Adrenal gland (tissue), 12 donors: ENCODE results near the gene FOXRED2. TPM values are rescaled to one million over a fixed set of nuclear protein-coding genes. Genes with fewer than 3 reads are reported as not detected.

Experiments
- DNase-seq, 7 donors: peaks; one replicate each; pipeline ENCODE4 v3.0.0-alpha.2; 2019 to 2020
- H3K27ac ChIP-seq, 5 donors: fragments of 200-600 bp; sonication (generic) in 4 of 5; 1 replicate in 3 of 5; 2 replicates in 2 of 5; pipeline versions ENCODE4 v1.5.1 to v1.8.0; 2016 to 2020; ENCODE audit warnings: mild to moderate bottlenecking in 1 of 5
- H3K27me3 ChIP-seq: fragments of 200-600 bp; 2 replicates; pipeline ENCODE4 v1.8.0; 2021
- H3K36me3 ChIP-seq, 2 donors: fragments of 200-600 bp; replicated peaks in 1 of 2; 1 replicate in 1 of 2; 2 replicates in 1 of 2; pipeline versions ENCODE4 v1.5.1 to v1.8.0; 2018 to 2022
- H3K4me1 ChIP-seq, 2 donors: fragments of 200-600 bp; replicated peaks in 1 of 2; 1 replicate in 1 of 2; 2 replicates in 1 of 2; pipeline versions ENCODE4 v1.5.1 to v1.8.0; 2018 to 2021
- H3K4me3 ChIP-seq, 4 donors: fragments of 200-600 bp; sonication (generic) in 3 of 4; one replicate each; pipeline ENCODE4 v1.5.1; 2016 to 2018
- H3K9me3 ChIP-seq, 3 donors: fragments of 200-600 bp; sonication (generic) in 1 of 3; replicated peaks in 1 of 3; 1 replicate in 2 of 3; 2 replicates in 1 of 3; pipeline versions ENCODE4 v1.5.1 to v1.8.0; 2016 to 2021
- CTCF ChIP-seq, 6 experiments: fragments of 450-650 bp in 4 of 6; fragments of 200-600 bp in 2 of 6; sonication (generic) in 1 of 6; IDR thresholded peaks; 1 replicate in 5 of 6; 2 replicates in 1 of 6; pipeline versions ENCODE4 v1.5.1 to v1.8.0; 2016 to 2021; ENCODE audit warnings: antibody characterized with exemption in 6 of 6, mild to moderate bottlenecking in 2 of 6, moderate library complexity in 1 of 6
- POLR2A ChIP-seq, 2 donors: fragments of 450-650 bp; IDR thresholded peaks; one replicate each; pipeline ENCODE4 v1.6.1; 2017; ENCODE audit warnings: antibody characterized with exemption in 2 of 2, mild to moderate bottlenecking in 2 of 2, moderate library complexity in 1 of 2
- WGBS, 4 donors: extraction: QIAGEN DNeasy Blood & Tissue Kit in 2 of 4; methylation state at CpG; one replicate each; pipeline versions ENCODE4 v1.1.5 to v1.1.7; 2013 to 2017; 5-methylcytosine and 5-hydroxymethylcytosine counted together
- intact Hi-C, 2 donors: fragments of 100-400 bp; cut with DNase I; formaldehyde crosslinking; loops; one replicate each; pipeline versions ENCODE4 v1.14.1 to v1.15.0; 2022 to 2023
- polyA plus RNA-seq, 3 donors: library from polyadenylated mRNA; stranded (reverse); fragments of 200-250 nt in 2 of 3; fragments of 350-450 nt in 1 of 3; fragmentation: Illumina TruSeq in 1 of 3; extraction: RNeasy Lipid Tissue Mini Kit (QIAGEN cat#74804) in 1 of 3; gene quantifications; one replicate each; pipeline ENCODE4 v1.2.3, GENCODE V29; 2013 to 2014
- total RNA-seq, 9 donors: library from RNA; depleted of rRNA in 4 of 9; stranded (reverse); fragments of >200 nt in 4 of 9; fragments of 120-200 nt in 1 of 9; fragmentation: NEBNext Ultra II Directional in 1 of 9; extraction: Animal tissue kit (Norgen Biotek cat#: 25700) in 1 of 9; gene quantifications; one replicate each; pipeline versions ENCODE4 v1.1.0 to v1.2.4, GENCODE V29; 2013 to 2023
- donor health status: healthy with polysubstance abuse.
- donor health status: Bipolar disorder and iron deficiency.
- donor health status: DM: yes; HTN: yes; CAD: no.
- donor health status: DM: no; HTN: no; CAD: no.
- donor health status: DM: no; HTN: no; CAD: no.
- donor health status: DM: yes; HTN: yes; CAD: no.

FOXRED2 gene
- total and polyA plus RNA-seq, 12 donors, result 5.5 to 37.6 (median 22.9) TPM

DNA sequence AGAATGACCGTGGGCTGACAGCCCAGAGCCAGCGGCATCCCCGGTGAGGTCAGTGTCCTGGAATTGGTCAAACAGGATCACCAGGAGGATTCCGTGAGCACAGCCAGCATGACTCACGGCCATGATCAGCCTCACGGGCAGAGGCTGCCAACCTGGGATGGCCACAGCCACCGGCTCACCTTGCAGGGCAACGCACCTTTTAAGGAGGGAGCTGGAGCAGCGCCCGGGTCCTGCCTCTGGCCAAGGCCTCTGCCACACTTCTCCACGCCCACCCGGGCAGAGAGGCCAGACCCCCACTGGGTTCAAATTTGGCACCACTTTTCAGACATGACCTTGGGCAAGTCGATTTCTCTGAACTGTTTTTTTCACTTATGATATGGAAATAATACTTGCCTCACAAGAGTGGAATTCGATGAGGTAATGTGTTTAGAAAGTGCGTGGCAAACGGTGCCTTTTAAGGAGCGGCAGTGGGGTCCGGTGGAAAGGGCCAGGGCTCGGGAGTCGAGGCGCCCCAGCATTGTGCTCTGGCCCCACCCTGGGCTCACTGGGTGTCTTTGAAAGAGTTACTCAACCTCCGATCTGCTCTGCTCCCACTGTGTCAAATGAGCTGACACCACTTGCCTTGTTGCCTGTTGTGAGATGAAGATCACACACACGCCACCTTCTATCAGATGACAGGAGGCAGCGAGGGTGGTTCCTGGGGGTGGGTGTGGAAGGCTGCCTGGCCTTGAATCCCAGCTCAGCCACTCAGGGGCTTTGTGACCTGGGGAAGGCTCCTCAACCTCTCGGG is 41.4 kb downstream of the FOXRED2 start:
- Histone ChIP-seq H3K9me3 (no peaks in the 10 kb centered on the region), H3K4me1 (peaks cover 11 to 21% of the 10 kb centered on the region in 2 donors)
- DNase-seq, result peak; percentile 91 to 98 (median 97)

DNA sequence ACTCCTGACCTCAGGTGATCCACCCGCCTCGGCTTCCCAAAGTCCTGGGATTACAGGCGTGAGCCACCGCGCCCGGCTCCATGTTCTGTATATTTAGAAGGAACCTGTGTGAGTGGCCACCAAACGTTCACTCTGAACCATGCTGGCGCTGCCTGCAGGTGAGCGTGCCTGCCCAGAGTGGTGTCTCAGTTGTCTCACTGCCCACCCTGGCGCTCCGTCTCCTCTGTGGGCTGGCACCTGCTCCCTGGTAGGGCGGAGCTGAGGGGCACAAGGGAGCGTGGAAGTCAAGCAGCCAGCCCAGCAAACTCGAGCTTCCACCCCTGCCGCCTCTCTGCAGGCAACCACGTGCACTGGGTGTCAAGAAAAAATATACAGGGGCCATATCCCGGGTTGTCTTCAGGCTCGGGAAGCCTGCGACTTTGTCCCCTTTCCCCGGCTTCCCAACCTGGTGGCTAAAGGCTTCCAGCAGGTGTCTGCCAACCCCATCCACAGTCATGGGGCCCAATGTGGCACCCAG is 42.1 kb downstream of the FOXRED2 start:
- TF ChIP-seq CTCF (IDR thresholded peaks at IDR 0.05) (no peak), POLR2A (IDR thresholded peaks at IDR 0.05) (peak in 1 of 2 donors; percentile 12)
- Histone ChIP-seq H3K27me3 (no peaks in the 10 kb centered on the region), H3K27ac (peak overlapping the region; percentile 28 to 90 (median 74)), H3K4me1 (peaks cover 7 to 15% of the 10 kb centered on the region in 2 donors), H3K4me3 (no peak overlapping the region), H3K36me3 (peaks cover 0 to 17% of the 10 kb centered on the region in 2 donors), H3K9me3 (no peaks in the 10 kb centered on the region)
- 54 to 84% (median 66%) methylated on average over 11 to 20 of the region's 20 CpGs for WGBS, 4 donors
- DNase-seq, result no peak
- intact Hi-C loops, result loop anchor here (10.0 kb wide), 2 partner anchors 80 to 90 kb away; partner anchors contain the start of gene MYH9 (in 1 of the 2)

More for the DNA sequence above, 41.4 kb downstream of the FOXRED2 start:
- H3K4me3 ChIP-seq, result no peak overlapping the region
- peaks cover 0 to 17% of the 10 kb centered on the region in 2 donors for H3K36me3 ChIP-seq
- TF ChIP-seq CTCF (IDR thresholded peaks at IDR 0.05), result no peak
- peak in 1 of 2 donors; percentile 73 for TF ChIP-seq POLR2A (IDR thresholded peaks at IDR 0.05)
- intact Hi-C loops, result loop anchor here (10.0 kb wide), 2 partner anchors 81 to 91 kb away; partner anchors contain the start of gene MYH9 (in 1 of the 2)
- H3K27me3 ChIP-seq, result no peaks in the 10 kb centered on the region
- peak overlapping the region; percentile 28 to 90 (median 74) for H3K27ac ChIP-seq
- WGBS, 4 donors, result 37 to 51% (median 47%) methylated on average over 13 to 25 of the region's 25 CpGs

DNA sequence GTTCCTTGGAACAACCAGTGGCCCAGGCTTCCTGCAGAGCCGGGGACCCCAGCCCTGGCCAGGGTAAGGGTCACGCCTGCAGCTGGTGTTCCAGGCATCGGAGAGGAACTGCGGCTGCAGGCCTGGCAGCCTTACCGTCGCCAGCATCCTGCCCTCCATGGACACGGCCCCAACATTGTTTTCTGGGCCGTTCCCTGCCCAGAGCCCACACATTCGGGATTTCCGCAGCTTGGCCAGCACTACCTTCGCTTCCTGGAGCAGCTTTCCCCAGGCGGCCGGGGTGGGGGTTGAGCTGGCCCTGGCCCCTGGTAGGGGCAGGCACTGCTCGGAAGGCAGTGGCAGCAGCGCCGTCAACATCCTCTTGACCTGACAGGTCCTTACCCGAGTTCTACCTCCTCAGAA is 43.1 kb downstream of the FOXRED2 start:
- H3K4me1 ChIP-seq, result peaks cover 7 to 13% of the 10 kb centered on the region in 2 donors
- WGBS, 4 donors, result 47 to 81% (median 71%) methylated on average over 9 to 17 of the region's 17 CpGs
- H3K9me3 ChIP-seq, result no peaks in the 10 kb centered on the region
- peak in 3 of 7 donors; percentile 61 to 79 (median 65) for DNase-seq
- no peak for TF ChIP-seq CTCF (IDR thresholded peaks at IDR 0.05)
- no peak for TF ChIP-seq POLR2A (IDR thresholded peaks at IDR 0.05)
- H3K27ac ChIP-seq, result peak overlapping the region in 3 of 5 donors; percentile 74 to 90 (median 79)
- H3K36me3 ChIP-seq, result peaks cover 0 to 10% of the 10 kb centered on the region in 2 donors
- no peaks in the 10 kb centered on the region for H3K27me3 ChIP-seq
- H3K4me3 ChIP-seq, result no peak overlapping the region
- intact Hi-C loops, result loop anchor here (10.0 kb wide), 2 partner anchors 79 to 89 kb away; partner anchors contain the start of gene MYH9 (in 1 of the 2)
